D721Med (cell line): ENCODE measurements around the gene PRSS53.

Experiments
- DNase-seq: peaks from one replicate; pipeline ENCODE4 v3.0.0; 2011; ENCODE audit warnings: low spot score; ENCODE audit not compliant: insufficient read length
- FAIRE-seq: peaks from 2 replicates; lab custom pipeline; 2011; peaks lifted over from hg19 to GRCh38; lab: Jason Lieb, UNC
- TF ChIP-seq, protein P1 (sequence below): IDR thresholded peaks from 2 replicates; pipeline ENCODE4 v1.5.1; 2012; ENCODE audit warnings: mild to moderate bottlenecking, control low read depth; ENCODE audit not compliant: insufficient read depth; ENCODE audit errors: missing control alignments

Gene PRSS53

DNA sequence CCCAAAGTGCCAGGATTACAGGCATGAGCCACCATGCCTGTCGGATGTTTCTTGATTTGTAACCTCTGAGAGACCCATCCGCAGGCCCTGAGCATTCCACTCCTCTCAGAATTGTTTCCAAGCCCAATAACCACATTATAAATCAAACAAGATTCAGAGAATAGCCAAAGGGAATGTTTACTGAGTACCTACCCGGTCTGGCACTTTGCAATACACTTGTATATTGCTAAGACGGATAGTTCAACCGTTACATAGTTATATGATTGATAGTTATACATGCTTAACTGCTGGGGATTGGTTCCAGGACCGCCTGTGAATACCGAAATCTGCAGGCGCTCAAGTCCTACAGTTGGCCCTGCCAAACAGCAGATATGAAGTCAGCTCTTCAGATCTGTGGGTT is 25.7 kb upstream of the PRSS53 start:
- TF ChIP-seq, protein P1, sequence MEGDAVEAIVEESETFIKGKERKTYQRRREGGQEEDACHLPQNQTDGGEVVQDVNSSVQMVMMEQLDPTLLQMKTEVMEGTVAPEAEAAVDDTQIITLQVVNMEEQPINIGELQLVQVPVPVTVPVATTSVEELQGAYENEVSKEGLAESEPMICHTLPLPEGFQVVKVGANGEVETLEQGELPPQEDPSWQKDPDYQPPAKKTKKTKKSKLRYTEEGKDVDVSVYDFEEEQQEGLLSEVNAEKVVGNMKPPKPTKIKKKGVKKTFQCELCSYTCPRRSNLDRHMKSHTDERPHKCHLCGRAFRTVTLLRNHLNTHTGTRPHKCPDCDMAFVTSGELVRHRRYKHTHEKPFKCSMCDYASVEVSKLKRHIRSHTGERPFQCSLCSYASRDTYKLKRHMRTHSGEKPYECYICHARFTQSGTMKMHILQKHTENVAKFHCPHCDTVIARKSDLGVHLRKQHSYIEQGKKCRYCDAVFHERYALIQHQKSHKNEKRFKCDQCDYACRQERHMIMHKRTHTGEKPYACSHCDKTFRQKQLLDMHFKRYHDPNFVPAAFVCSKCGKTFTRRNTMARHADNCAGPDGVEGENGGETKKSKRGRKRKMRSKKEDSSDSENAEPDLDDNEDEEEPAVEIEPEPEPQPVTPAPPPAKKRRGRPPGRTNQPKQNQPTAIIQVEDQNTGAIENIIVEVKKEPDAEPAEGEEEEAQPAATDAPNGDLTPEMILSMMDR = no peak
- FAIRE-seq (no peak), DNase-seq (no peak)

DNA sequence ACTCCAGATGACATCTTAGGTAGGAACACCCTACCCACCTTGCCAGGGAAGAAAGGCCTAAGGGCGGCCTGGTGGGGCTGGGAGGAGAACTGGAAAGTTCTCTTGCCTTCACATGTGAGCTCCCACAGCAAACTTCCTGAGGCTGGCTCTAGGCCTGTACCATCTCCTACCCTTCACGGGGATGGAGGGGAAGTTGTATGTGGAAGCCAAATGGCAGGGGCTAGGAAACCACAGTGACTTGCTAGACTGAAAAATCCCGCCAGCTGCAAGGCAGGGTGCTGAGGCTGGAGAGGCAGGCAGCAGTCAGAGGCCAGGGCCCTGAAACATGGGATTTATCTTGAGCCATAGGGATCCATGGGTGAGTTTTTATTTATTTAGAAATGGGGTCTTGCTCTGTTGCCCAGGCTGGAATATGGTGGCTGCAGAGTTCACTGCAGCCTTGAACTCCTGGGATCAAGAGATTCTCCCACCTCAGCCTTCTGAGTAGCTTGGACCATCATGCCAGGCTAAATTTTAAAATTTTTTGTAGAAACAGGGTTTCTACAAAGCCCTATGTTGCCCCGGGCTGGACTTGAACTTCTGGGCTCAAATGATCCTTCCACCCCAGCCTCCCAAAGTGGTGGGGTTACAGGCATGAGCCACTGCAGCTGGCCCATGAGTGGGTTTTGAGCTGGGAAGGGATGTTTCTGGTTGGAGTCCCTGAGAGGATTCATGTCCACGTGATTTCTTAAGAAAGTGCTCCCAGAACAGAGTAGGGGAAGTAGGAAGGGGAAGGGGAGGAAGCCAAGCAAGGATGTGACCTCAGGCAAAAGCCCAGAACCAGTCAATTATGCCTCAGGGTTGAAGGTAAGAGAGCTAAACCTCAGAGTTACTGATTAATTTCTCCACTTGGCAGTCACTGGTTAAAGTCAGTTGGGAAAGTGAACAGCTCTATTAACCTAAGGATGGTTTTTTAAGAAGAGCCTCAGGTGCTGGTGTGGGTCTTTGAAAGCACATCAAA is 24.7 kb upstream of the PRSS53 start:
- DNase-seq (no peak), FAIRE-seq (no peak)
- TF ChIP-seq, protein P1 = no peak

DNA sequence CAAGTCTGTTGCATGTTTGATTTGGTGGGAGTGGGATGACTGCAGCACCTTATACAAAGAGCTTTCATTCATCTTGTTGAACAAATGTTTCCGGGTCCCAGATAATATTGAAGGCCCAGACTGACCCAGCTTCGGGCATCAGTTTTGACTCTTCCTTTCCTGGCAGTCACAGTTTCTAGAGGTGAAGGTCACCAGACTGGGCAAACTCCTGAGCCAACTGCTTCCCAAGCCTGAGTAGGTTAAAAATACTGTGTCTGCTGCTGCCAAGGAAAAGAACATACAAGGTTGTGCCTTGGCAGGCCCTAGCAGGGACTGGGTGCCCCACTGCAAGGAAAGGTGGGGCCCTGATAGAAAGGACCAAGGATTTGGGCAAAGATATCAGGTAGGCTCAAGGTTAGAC is 24.0 kb upstream of the PRSS53 start:
- DNase-seq = no peak
- no peak for FAIRE-seq
- TF ChIP-seq, protein P1 = no peak

DNA sequence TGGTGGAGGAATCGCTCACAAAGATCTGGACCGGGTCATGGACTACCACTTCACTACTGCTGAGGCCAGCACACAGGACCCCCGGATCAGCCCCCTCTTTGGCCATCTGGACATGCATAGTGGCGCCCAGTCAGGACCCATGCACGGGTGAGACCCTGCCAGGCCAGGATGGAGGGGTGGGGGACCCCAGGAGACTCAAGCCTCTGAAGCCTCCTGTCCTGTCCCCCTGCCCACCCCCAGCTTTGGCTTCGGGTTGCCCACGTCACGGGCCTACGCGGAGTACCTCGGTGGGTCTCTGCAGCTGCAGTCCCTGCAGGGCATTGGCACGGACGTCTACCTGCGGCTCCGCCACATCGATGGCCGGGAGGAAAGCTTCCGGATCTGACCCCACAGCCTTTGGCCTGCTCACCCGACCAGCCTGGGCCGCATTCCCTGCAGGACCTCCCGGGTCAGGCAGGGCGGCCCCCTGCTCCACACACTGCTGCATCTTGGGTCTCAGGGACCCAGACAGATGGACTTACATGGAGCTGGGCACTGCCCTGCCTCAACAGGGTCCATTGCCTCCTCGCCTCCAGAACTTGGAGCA is 23.2 kb upstream of the PRSS53 start:
- no peak for FAIRE-seq
- TF ChIP-seq, protein P1 = no peak
- no peak for DNase-seq

DNA sequence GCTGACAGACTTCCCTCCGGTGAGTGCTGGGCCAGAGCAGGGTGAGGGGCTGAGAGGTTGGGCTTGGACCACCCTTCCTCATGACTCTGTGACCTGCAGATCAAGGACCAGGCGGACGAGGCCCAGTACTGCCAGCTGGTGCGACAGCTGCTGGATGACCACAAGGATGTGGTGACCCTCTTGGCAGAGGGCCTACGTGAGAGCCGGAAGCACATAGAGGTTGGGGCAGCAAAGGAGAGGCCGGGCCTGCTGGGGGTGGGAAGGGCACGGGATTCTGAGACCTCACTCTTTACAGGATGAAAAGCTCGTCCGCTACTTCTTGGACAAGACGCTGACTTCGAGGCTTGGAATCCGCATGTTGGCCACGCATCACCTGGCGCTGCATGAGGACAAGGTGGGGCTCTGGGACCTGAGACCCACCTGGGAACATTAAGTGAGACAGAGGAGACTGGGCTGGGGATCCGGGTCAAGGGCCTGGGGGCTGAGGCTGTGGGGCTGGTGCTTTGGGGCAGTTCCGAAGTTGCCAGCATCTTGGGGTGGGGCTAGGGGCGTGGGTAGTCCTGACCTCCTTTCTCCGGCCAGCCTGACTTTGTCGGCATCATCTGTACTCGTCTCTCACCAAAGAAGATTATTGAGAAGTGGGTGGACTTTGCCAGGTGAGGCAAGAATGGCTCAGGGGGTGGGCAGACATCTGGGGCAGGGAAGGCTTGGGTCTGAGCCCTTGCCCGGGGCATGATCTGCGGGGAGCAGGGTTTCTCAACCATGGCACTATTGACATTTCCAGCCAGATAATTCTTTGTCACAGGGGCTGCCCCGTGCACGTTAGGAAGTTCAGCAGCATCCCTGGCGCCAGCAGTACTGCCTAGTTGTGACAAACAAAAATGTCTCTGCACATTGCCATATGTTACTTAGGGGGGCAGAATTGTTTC is 21.6 kb upstream of the PRSS53 start:
- TF ChIP-seq, protein P1 = no peak
- DNase-seq (no peak), FAIRE-seq (no peak)

DNA sequence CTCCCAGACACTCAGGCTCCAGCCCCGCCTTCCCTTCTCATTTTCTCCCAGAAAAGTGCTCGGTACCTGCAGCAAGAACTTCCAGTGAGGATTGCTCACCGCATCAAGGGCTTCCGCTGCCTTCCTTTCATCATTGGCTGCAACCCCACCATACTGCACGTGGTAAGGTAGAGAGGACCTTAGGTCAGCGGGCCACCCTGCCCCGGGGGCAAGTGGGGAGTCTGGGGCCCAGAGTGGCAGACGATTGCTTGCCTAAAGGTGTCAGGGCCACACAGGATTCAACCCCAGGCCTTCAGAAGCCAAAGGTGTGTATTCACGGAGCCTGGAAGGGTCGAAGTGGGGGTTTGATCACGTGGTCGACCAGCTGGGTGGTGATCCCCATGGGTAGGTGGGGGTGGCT is 20.9 kb upstream of the PRSS53 start:
- FAIRE-seq (no peak), DNase-seq (no peak)
- TF ChIP-seq, protein P1 = no peak
